Breast epithelium (tissue), 4 donors: Measurements from ENCODE around the gene PAN3. TPM values are rescaled to one million over a fixed set of nuclear protein-coding genes. Genes with fewer than 3 reads are reported as not detected.
"Not testable (repeated sequence)": the region's sequence is repeated elsewhere in the genome, so short reads cannot be mapped to it uniquely, and the experiment has no call there.

Source experiments
- DNase-seq, 2 donors: peaks; one replicate each; pipeline ENCODE4 v3.0.0-alpha.2; 2019; ENCODE audit warnings: low spot score in 2 of 2
- H3K27ac ChIP-seq, 2 donors: fragments of 200-600 bp; sonication (generic) in 1 of 2; one replicate each; pipeline ENCODE4 v1.5.1; 2016 to 2019; ENCODE audit warnings: mild to moderate bottlenecking in 1 of 2
- H3K27me3 ChIP-seq, 2 donors: fragments of 200-600 bp; sonication (generic) in 1 of 2; one replicate each; pipeline versions ENCODE4 v1.5.1 to v1.6.0; 2017 to 2019; ENCODE audit warnings: control low read depth in 1 of 2, mild to moderate bottlenecking in 1 of 2
- H3K36me3 ChIP-seq: fragments of 200-600 bp; one replicate; pipeline ENCODE4 v1.5.1; 2019
- H3K4me1 ChIP-seq, 2 donors: fragments of 200-600 bp; sonication (generic); one replicate each; pipeline ENCODE4 v1.5.1; 2016 to 2019; ENCODE audit warnings: control low read depth in 1 of 2
- H3K4me3 ChIP-seq, 3 donors: fragments of 200-600 bp; sonication (generic); 1 replicate in 2 of 3; 2 replicates in 1 of 3; pipeline ENCODE4 v1.5.1; 2016 to 2019; ENCODE audit warnings: mild to moderate bottlenecking in 3 of 3, moderate library complexity in 2 of 3
- H3K9me3 ChIP-seq, 2 donors: fragments of 200-600 bp; sonication (generic) in 1 of 2; one replicate each; pipeline ENCODE4 v1.5.1; 2016 to 2019; ENCODE audit warnings: control low read depth in 1 of 2
- POLR2A ChIP-seq: fragments of 450-650 bp; IDR thresholded peaks from one replicate; pipeline ENCODE4 v1.6.1; 2016; ENCODE audit warnings: antibody characterized with exemption, mild to moderate bottlenecking, moderate library complexity
- POLR2AphosphoS5 ChIP-seq, 3 donors: sonication (generic); formaldehyde crosslinking; IDR thresholded peaks; one replicate each; pipeline ENCODE4 v1.6.1; 2017; ENCODE audit warnings: antibody characterized with exemption in 3 of 3
- intact Hi-C: fragments of 100-400 bp; cut with DNase I; formaldehyde crosslinking; loops from one replicate; pipeline ENCODE4 v1.15.1; 2023; ENCODE audit warnings: low total_unique reads
- total RNA-seq, 3 donors: library from RNA; depleted of rRNA; stranded (reverse); fragments of >200 nt; gene quantifications; one replicate each; pipeline ENCODE4 v1.1.0, GENCODE V29; 2016
- TF ChIP-seq, protein P1 (sequence below), 3 donors: fragments of 450-650 bp; IDR thresholded peaks; one replicate each; pipeline ENCODE4 v1.5.1; 2016 to 2017; ENCODE audit warnings: antibody characterized with exemption in 3 of 3, mild to moderate bottlenecking in 3 of 3, moderate library complexity in 3 of 3

The PAN3 gene
- total RNA-seq, 3 donors from 2014 or later = 39.0 to 75.2 (median 50.8) TPM

- intact Hi-C loops = no loop called here
- TF ChIP-seq, protein P1, sequence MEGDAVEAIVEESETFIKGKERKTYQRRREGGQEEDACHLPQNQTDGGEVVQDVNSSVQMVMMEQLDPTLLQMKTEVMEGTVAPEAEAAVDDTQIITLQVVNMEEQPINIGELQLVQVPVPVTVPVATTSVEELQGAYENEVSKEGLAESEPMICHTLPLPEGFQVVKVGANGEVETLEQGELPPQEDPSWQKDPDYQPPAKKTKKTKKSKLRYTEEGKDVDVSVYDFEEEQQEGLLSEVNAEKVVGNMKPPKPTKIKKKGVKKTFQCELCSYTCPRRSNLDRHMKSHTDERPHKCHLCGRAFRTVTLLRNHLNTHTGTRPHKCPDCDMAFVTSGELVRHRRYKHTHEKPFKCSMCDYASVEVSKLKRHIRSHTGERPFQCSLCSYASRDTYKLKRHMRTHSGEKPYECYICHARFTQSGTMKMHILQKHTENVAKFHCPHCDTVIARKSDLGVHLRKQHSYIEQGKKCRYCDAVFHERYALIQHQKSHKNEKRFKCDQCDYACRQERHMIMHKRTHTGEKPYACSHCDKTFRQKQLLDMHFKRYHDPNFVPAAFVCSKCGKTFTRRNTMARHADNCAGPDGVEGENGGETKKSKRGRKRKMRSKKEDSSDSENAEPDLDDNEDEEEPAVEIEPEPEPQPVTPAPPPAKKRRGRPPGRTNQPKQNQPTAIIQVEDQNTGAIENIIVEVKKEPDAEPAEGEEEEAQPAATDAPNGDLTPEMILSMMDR (IDR thresholded peaks at IDR 0.05) = no peak
- TF ChIP-seq POLR2A = no peak
- no peak for TF ChIP-seq POLR2AphosphoS5 (IDR thresholded peaks at IDR 0.05)
- DNase-seq = no peak
- no peaks in the 10 kb centered on the region for H3K36me3 ChIP-seq
- H3K27ac ChIP-seq = no peak overlapping the region
- no peaks in the 10 kb centered on the region for H3K4me1 ChIP-seq
- H3K4me3 ChIP-seq = no peak overlapping the region
- peaks cover 0 to 57% of the 10 kb centered on the region in 2 donors for H3K27me3 ChIP-seq
- H3K9me3 ChIP-seq = peaks cover 0 to 8% of the 10 kb centered on the region in 2 donors
Measured at GRCh38 chr13:28097503-28097902, 40.8 kb upstream of the PAN3 start.

DNA sequence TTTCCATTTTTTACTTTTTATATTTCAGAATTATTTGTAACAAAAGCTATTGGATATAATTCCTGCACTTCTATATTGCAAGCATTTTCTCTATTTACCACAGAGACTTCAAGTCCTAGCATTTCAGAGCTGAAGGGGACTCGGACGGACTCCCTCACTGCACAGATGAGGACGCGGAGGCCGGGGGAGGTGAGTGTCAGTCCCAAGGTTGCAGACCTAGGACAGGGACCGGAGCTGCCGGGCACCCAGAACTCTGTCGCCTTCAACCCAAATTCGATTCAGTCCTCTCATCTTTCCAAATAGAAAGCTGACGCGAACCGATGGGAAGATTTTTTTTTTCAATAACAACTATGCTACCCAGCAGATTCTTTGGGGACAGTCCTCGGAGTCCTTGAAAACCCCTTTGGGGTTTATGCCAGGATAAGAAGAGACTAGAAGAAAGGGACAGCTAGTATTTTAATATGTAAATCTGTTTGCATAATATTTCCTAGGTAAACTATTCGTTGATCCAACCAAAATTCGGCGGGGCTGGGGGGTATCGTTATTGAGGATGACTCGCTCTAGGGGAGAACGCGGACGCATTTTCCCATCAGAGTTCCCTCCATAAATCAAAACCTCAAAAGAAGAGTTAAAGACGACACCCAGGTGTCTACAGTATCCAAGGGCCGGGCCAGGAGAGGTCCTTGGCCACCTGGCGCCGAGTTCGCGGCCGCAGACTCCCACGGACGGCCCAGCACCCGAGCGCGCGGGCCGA is 38.8 kb upstream of the PAN3 start:
- no peak for DNase-seq
- Histone ChIP-seq H3K9me3 (peaks cover 0 to 8% of the 10 kb centered on the region in 2 donors), H3K4me3 (peak overlapping the region; percentile 22 to 68 (median 48)), H3K36me3 (no peaks in the 10 kb centered on the region), H3K27ac (no peak overlapping the region), H3K4me1 (no peaks in the 10 kb centered on the region), H3K27me3 (peaks cover 0 to 70% of the 10 kb centered on the region in 2 donors)
- TF ChIP-seq, protein P1 (IDR thresholded peaks at IDR 0.05) = no peak
- TF ChIP-seq POLR2AphosphoS5 (IDR thresholded peaks at IDR 0.05) (no peak), POLR2A (no peak)
- intact Hi-C loops = no loop called here

- Histone ChIP-seq H3K4me3 (peak within 1 kb of the TSS; percentile 22 to 68 (median 48)), H3K36me3 (no peaks in the 10 kb centered on the region), H3K27me3 (peaks cover 0 to 68% of the 10 kb centered on the region in 2 donors), H3K4me1 (no peaks in the 10 kb centered on the region), H3K27ac (no peak within 1 kb of the TSS), H3K9me3 (peaks cover 0 to 8% of the 10 kb centered on the region in 2 donors)
- no peak for DNase-seq
- no peak for TF ChIP-seq POLR2AphosphoS5 (IDR thresholded peaks at IDR 0.05)
- TF ChIP-seq, protein P1 (IDR thresholded peaks at IDR 0.05) = no peak
- no peak for TF ChIP-seq POLR2A
- intact Hi-C loops = no loop called here
Measured at GRCh38 chr13:28100150-28101121, 37.9 kb upstream of the PAN3 start, which contains the start of gene FLT3. Gene FLT3 (minus strand): TSS chr13:28100576. CDS start chr13:28100510, 66 bp downstream.

- H3K36me3 ChIP-seq, H3K27ac ChIP-seq, H3K4me1 ChIP-seq, intact Hi-C loops, H3K4me3 ChIP-seq, DNase-seq, H3K9me3 ChIP-seq: not testable (repeated sequence)
- peaks cover 0 to 55% of the 10 kb centered on the region in 2 donors for H3K27me3 ChIP-seq
Measured at GRCh38 chr13:28101886-28102285, 36.5 kb upstream of the PAN3 start.

DNA sequence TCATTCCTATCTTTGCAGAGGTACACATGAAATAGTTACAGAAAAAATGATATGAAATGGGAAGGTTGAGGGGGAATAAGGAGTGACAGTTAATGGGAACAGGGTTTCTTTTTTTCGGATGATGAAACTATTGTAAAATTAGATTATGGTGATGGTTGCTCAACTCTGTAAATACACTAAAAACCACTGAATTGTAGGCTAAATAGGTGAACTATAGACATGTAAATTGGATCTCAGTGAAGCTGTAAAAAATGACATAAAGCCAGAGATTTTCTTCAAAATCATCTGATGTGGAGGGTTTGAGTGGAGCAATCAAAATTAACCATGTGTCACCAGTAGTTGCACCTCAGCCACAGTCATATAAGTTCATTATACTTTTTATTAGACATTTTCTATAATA is 31.4 kb upstream of the PAN3 start:
- DNase-seq = no peak
- Histone ChIP-seq H3K4me1 (no peaks in the 10 kb centered on the region), H3K4me3 (no peak overlapping the region), H3K36me3 (no peaks in the 10 kb centered on the region), H3K9me3 (no peaks in the 10 kb centered on the region), H3K27me3 (peaks cover 0 to 18% of the 10 kb centered on the region in 2 donors), H3K27ac (no peak overlapping the region)
- intact Hi-C loops = no loop called here
- TF ChIP-seq, protein P1 (IDR thresholded peaks at IDR 0.05) = no peak
- TF ChIP-seq POLR2AphosphoS5 (IDR thresholded peaks at IDR 0.05) (no peak), POLR2A (no peak)
